Endothelial cell of umbilical vein (primary cell): ENCODE measurements around the gene CHMP1A.
"Not testable (repeated sequence)": the region's sequence is repeated elsewhere in the genome, so short reads cannot be mapped to it uniquely, and the experiment has no call there.

Experiments used
- CTCF ChIP-seq, 2 donors: IDR thresholded peaks; 1 replicate in 1 of 2; 2 replicates in 1 of 2; pipeline ENCODE4 v1.5.1; 2011; ENCODE audit warnings: low read length in 2 of 2, mild to moderate bottlenecking in 2 of 2, moderate library complexity in 2 of 2, control low read depth in 1 of 2, inconsistent platforms in 1 of 2, low read depth in 1 of 2; ENCODE audit not compliant: insufficient read depth in 1 of 2; ENCODE audit errors: extremely low read depth in 1 of 2
- EZH2 ChIP-seq: IDR thresholded peaks from 2 replicates; pipeline ENCODE4 v1.6.1; 2012; ENCODE audit warnings: borderline replicate concordance, low read depth, mild to moderate bottlenecking, moderate library complexity, low read length, inconsistent platforms; ENCODE audit not compliant: severe bottlenecking
- GATA2 ChIP-seq: IDR thresholded peaks from 2 replicates; pipeline ENCODE4 v1.7.0; 2011; ENCODE audit warnings: low read depth, mild to moderate bottlenecking, moderate library complexity, mixed read lengths, low read length; ENCODE audit not compliant: insufficient read length, insufficient read depth
- JUN ChIP-seq: IDR thresholded peaks from 2 replicates; pipeline ENCODE4 v1.6.1; 2011; ENCODE audit warnings: borderline replicate concordance, low read depth; ENCODE audit not compliant: insufficient read length, insufficient read depth
- MYC ChIP-seq: IDR thresholded peaks from one replicate; pipeline ENCODE4 v1.6.1; 2011; ENCODE audit warnings: mild to moderate bottlenecking, low read depth, low read length
- POLR2A ChIP-seq: IDR thresholded peaks from 2 replicates; pipeline ENCODE4 v1.6.1; 2012; ENCODE audit warnings: low read depth, mild to moderate bottlenecking, control low read depth, low read length
- POLR2AphosphoS5 ChIP-seq: IDR thresholded peaks from 2 replicates; pipeline ENCODE4 v1.6.1; 2012; ENCODE audit warnings: low read depth, mild to moderate bottlenecking, control low read depth, low read length, moderate library complexity; ENCODE audit not compliant: insufficient read depth

- TF ChIP-seq CTCF (IDR thresholded peaks at IDR 0.05; ENCODE audit: extremely low read depth in 1 of 2, insufficient read depth in 1 of 2, low read depth in 1 of 2, low read length in 2 of 2): peak in 1 of 2 donors; percentile 36
- TF ChIP-seq POLR2A, POLR2AphosphoS5, EZH2, GATA2, JUN, MYC: not testable (repeated sequence)
Observed at GRCh38 chr16:89667000-89667399, 9.5 kb upstream of the CHMP1A start.
